ENCODE measurements around the gene EXOC6B.

Gene EXOC6B

GRCh38 chr2:72198532-72199241 lies 627.1 kb downstream of the EXOC6B start:
- DNase-seq: no peak

GRCh38 chr2:72193723-72194122 lies 632.1 kb downstream of the EXOC6B start:
- no peak for DNase-seq

- DNase-seq: no peak
Measured at GRCh38 chr2:72191441-72191840, 634.4 kb downstream of the EXOC6B start.

- no peak for DNase-seq
Measured at GRCh38 chr2:72185206-72185605, 640.6 kb downstream of the EXOC6B start.

- DNase-seq: no peak
Measured at GRCh38 chr2:72183466-72183865, 642.4 kb downstream of the EXOC6B start.

GRCh38 chr2:72183016-72183415 lies 642.8 kb downstream of the EXOC6B start:
- DNase-seq: no peak

- no peak for DNase-seq
Measured at GRCh38 chr2:72182547-72182946, 643.3 kb downstream of the EXOC6B start.

- DNase-seq: no peak
Measured at GRCh38 chr2:72181616-72182015, 644.2 kb downstream of the EXOC6B start.

GRCh38 chr2:72180351-72180750 lies 645.5 kb downstream of the EXOC6B start:
- DNase-seq: no peak

- no peak for DNase-seq
Measured at GRCh38 chr2:72178551-72178950, 647.3 kb downstream of the EXOC6B start.

GRCh38 chr2:72176281-72176680 lies 649.6 kb downstream of the EXOC6B start:
- DNase-seq: no peak

GRCh38 chr2:72175636-72176035 lies 650.2 kb downstream of the EXOC6B start:
- no peak for DNase-seq

- no peak for DNase-seq
Measured at GRCh38 chr2:72173640-72174321, 652.1 kb downstream of the EXOC6B start.

GRCh38 chr2:72172478-72172877 lies 653.4 kb downstream of the EXOC6B start:
- DNase-seq: no peak

GRCh38 chr2:72166279-72166678 lies 659.6 kb downstream of the EXOC6B start:
- no peak for DNase-seq

GRCh38 chr2:72165792-72166191 lies 660.0 kb downstream of the EXOC6B start:
- no peak for DNase-seq

- no peak for DNase-seq
Measured at GRCh38 chr2:72162574-72162973, 663.3 kb downstream of the EXOC6B start.

- no peak for DNase-seq
Measured at GRCh38 chr2:72159211-72159993, 666.4 kb downstream of the EXOC6B start.

- DNase-seq: no peak
Measured at GRCh38 chr2:72157871-72158771, 667.7 kb downstream of the EXOC6B start.

GRCh38 chr2:72156872-72157271 lies 669.0 kb downstream of the EXOC6B start:
- no peak for DNase-seq

- no peak for DNase-seq
Measured at GRCh38 chr2:72155737-72156136, 670.1 kb downstream of the EXOC6B start.

- DNase-seq: no peak
Measured at GRCh38 chr2:72155151-72155550, 670.7 kb downstream of the EXOC6B start.

Data from NCI-H2081 treated with DMSO at 0.1 percent for 48 hours (cell line).